ENCODE results near the gene MRM2. TPM values are rescaled to one million over a fixed set of nuclear protein-coding genes. Genes with fewer than 3 reads are reported as not detected.

MRM2 gene
- total RNA-seq, 2 experiments from 2014 or later: 45.1 to 52.3 TPM

DNA sequence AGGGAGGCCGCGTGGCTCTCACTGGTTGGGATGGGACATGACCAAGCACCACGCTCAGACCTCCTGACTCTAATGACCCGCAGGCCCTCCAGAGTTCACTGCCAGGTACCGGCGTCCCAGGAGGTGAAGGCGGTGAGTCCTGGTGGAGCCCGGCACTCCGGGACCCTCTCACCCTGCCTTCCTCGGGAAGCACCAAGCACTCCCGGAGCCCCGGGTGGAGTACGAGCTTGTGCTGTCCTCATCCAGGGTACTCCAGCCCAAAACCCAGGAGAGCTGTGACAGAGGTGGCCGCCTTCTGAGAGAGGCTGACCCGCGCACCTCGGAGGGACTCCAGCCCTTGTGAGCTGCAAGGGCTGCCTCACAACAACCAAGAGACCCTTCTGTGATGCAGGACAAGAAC lies 18.7 kb downstream of the MRM2 start:
- H3K36me3 ChIP-seq (ENCODE audit: insufficient read depth, low read length): peaks cover 85% of the 10 kb centered on the region
- H3K27ac ChIP-seq (ENCODE audit: low read depth, low read length, poor library complexity, severe bottlenecking): no peak overlapping the region
- no peaks in the 10 kb centered on the region for H3K4me1 ChIP-seq (ENCODE audit: insufficient read depth, low read length, poor library complexity, severe bottlenecking)
- H3K4me3 ChIP-seq (ENCODE audit: low read depth, low read length, poor library complexity, severe bottlenecking): no peak overlapping the region
- no peaks in the 10 kb centered on the region for H4K20me1 ChIP-seq (ENCODE audit: insufficient read depth, low read length)
- BruUV-seq (replicated peaks): no TSS peak
- intact Hi-C loops (cut with micrococcal nuclease; ENCODE audit: unreplicated experiment): no loop called here
- no peaks in the 10 kb centered on the region for H3K9me3 ChIP-seq (ENCODE audit: low read length)
- H3K4me2 ChIP-seq (ENCODE audit: low read length): no peak overlapping the region
- no peak for TF ChIP-seq EZH2phosphoT487 (IDR thresholded peaks at IDR 0.05; ENCODE audit: borderline replicate concordance, low read depth, low read length)
- no peak for TF ChIP-seq CTCF (conservative IDR thresholded peaks at IDR 0.05; ENCODE audit: low read length)
- no peaks in the 10 kb centered on the region for H3K79me2 ChIP-seq (ENCODE audit: insufficient read depth, low read depth, low read length)
- no peaks in the 10 kb centered on the region for H3K9me2 ChIP-seq (ENCODE audit: insufficient read depth, low read length)
- no peak for DNase-seq (ENCODE audit: low spot score)
- POLR2A ChIA-PET: no interaction called here
- H2AFZ ChIP-seq (ENCODE audit: low read length): no peak overlapping the region
- CTCF ChIA-PET (ENCODE audit: unreplicated experiment): no interaction called here

DNA sequence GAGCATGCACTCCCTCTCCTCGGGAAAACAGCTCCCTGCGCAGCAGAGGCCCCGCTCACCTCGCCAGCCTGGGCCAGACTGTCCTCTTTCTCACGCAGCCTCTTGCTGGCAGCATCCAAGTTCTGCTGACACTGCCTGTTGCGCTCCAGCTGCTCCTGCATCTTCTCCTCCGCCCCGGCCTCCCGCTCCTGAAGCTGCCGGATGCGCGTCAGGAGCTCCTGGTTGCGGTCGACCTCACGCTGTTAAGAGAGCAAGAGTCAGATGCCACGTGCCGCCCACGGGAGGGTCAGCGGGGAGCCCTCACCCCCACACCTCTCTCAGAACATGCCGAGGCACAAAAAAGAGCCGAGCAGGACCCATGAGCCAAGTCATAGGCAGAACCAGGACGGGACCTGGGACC lies 19.5 kb downstream of the MRM2 start:
- no TSS peak for BruUV-seq (replicated peaks)
- ChIA-PET CTCF (ENCODE audit: unreplicated experiment) (no interaction called here), POLR2A (no interaction called here)
- Histone ChIP-seq H3K9me2 (ENCODE audit: insufficient read depth, low read length) (no peaks in the 10 kb centered on the region), H3K36me3 (ENCODE audit: insufficient read depth, low read length) (peaks cover 90% of the 10 kb centered on the region), H3K79me2 (ENCODE audit: insufficient read depth, low read depth, low read length) (no peaks in the 10 kb centered on the region), H3K4me1 (ENCODE audit: insufficient read depth, low read length, poor library complexity, severe bottlenecking) (no peaks in the 10 kb centered on the region), H4K20me1 (ENCODE audit: insufficient read depth, low read length) (no peaks in the 10 kb centered on the region), H3K4me3 (ENCODE audit: low read depth, low read length, poor library complexity, severe bottlenecking) (no peak overlapping the region), H3K4me2 (ENCODE audit: low read length) (no peak overlapping the region), H3K9me3 (ENCODE audit: low read length) (no peaks in the 10 kb centered on the region), H2AFZ (ENCODE audit: low read length) (no peak overlapping the region), H3K27ac (ENCODE audit: low read depth, low read length, poor library complexity, severe bottlenecking) (no peak overlapping the region)
- TF ChIP-seq EZH2phosphoT487 (IDR thresholded peaks at IDR 0.05; ENCODE audit: borderline replicate concordance, low read depth, low read length) (no peak), CTCF (conservative IDR thresholded peaks at IDR 0.05; ENCODE audit: low read length) (no peak)
- intact Hi-C loops (cut with micrococcal nuclease; ENCODE audit: unreplicated experiment): no loop called here
- no peak for DNase-seq (ENCODE audit: low spot score)

- Histone ChIP-seq H3K4me2 (ENCODE audit: low read length) (no peak overlapping the region), H3K4me1 (ENCODE audit: insufficient read depth, low read length, poor library complexity, severe bottlenecking) (no peaks in the 10 kb centered on the region), H4K20me1 (ENCODE audit: insufficient read depth, low read length) (no peaks in the 10 kb centered on the region), H3K27ac (ENCODE audit: low read depth, low read length, poor library complexity, severe bottlenecking) (no peak overlapping the region), H3K36me3 (ENCODE audit: insufficient read depth, low read length) (peaks cover 90% of the 10 kb centered on the region), H3K79me2 (ENCODE audit: insufficient read depth, low read depth, low read length) (no peaks in the 10 kb centered on the region), H3K9me3 (ENCODE audit: low read length) (no peaks in the 10 kb centered on the region), H2AFZ (ENCODE audit: low read length) (no peak overlapping the region), H3K9me2 (ENCODE audit: insufficient read depth, low read length) (no peaks in the 10 kb centered on the region), H3K4me3 (ENCODE audit: low read depth, low read length, poor library complexity, severe bottlenecking) (no peak overlapping the region)
- DNase-seq (ENCODE audit: low spot score): no peak
- intact Hi-C loops (cut with micrococcal nuclease; ENCODE audit: unreplicated experiment): no loop called here
- ChIA-PET POLR2A (no interaction called here), CTCF (ENCODE audit: unreplicated experiment) (no interaction called here)
- TF ChIP-seq CTCF (conservative IDR thresholded peaks at IDR 0.05; ENCODE audit: low read length): no peak
- no peak for TF ChIP-seq EZH2phosphoT487 (IDR thresholded peaks at IDR 0.05; ENCODE audit: borderline replicate concordance, low read depth, low read length)
- BruUV-seq (replicated peaks): no TSS peak
Observed at GRCh38 chr7:2220954-2221353, 21.1 kb downstream of the MRM2 start.

All from OCI-LY7 (cell line).